Thoracic aorta (tissue), 2 donors: Measurements from ENCODE around the gene MYLIP. TPM values are rescaled to one million over a fixed set of nuclear protein-coding genes. Genes with fewer than 3 reads are reported as not detected.

Source experiments
- ATAC-seq: fragments of 150-250 bp; one replicate; pipeline ENCODE4 v1.8.0; 2017; ENCODE audit warnings: low read depth; ENCODE audit not compliant: insufficient number of reproducible peaks, low FRiP score
- DNase-seq: peaks from one replicate; pipeline ENCODE4 v3.0.0-alpha.2; 2020; ENCODE audit warnings: low spot score
- H3K27ac ChIP-seq, 2 donors: fragments of 200-600 bp; sonication (generic); 1 replicate in 1 of 2; 2 replicates in 1 of 2; pipeline ENCODE4 v1.5.1; 2016; ENCODE audit warnings: mild to moderate bottlenecking in 2 of 2, moderate library complexity in 2 of 2
- H3K27me3 ChIP-seq: fragments of 200-600 bp; sonication (generic); replicated peaks from 2 replicates; pipeline ENCODE4 v1.6.0; 2016; ENCODE audit warnings: mild to moderate bottlenecking; ENCODE audit not compliant: insufficient read depth
- H3K36me3 ChIP-seq: fragments of 200-600 bp; sonication (generic); one replicate; pipeline ENCODE4 v1.5.1; 2016
- H3K4me1 ChIP-seq, 2 donors: fragments of 200-600 bp; sonication (generic); 1 replicate in 1 of 2; 2 replicates in 1 of 2; pipeline versions ENCODE4 v1.5.1 to v1.6.0; 2016; ENCODE audit warnings: low read depth in 2 of 2, mild to moderate bottlenecking in 1 of 2; ENCODE audit not compliant: control insufficient read depth in 1 of 2
- H3K4me3 ChIP-seq: fragments of 200-600 bp; sonication (generic); 2 replicates; pipeline ENCODE4 v1.5.1; 2016; ENCODE audit warnings: mild to moderate bottlenecking
- H3K9me3 ChIP-seq: fragments of 200-600 bp; sonication (generic); 2 replicates; pipeline ENCODE4 v1.5.1; 2016
- CTCF ChIP-seq: fragments of 200-600 bp; sonication (generic); IDR thresholded peaks from one replicate; pipeline ENCODE4 v1.5.1; 2019; ENCODE audit warnings: antibody characterized with exemption
- total RNA-seq, 2 donors: library from RNA; depleted of rRNA; stranded (reverse); fragments of >200 nt; gene quantifications; one replicate each; pipeline versions ENCODE4 v1.1.0 to v1.2.3, GENCODE V29; 2016

MYLIP gene
- total RNA-seq, 2 donors from 2014 or later, result 90.4 to 97.2 TPM

- Histone ChIP-seq H3K27me3 (no peaks in the 10 kb centered on the region), H3K4me3 (no peak overlapping the region), H3K9me3 (no peaks in the 10 kb centered on the region), H3K27ac (no peak overlapping the region), H3K36me3 (no peaks in the 10 kb centered on the region), H3K4me1 (no peaks in the 10 kb centered on the region)
- ATAC-seq, result no peak
- DNase-seq, result no peak
- TF ChIP-seq CTCF, result no peak
These were observed 41.9 kb upstream of the MYLIP start for GRCh38 chr6:16086965-16087364.

- H3K27ac ChIP-seq, result no peak overlapping the region
- no peaks in the 10 kb centered on the region for H3K4me1 ChIP-seq
- no peaks in the 10 kb centered on the region for H3K27me3 ChIP-seq
- no peak for DNase-seq
- H3K36me3 ChIP-seq, result no peaks in the 10 kb centered on the region
- no peak for ATAC-seq
- H3K9me3 ChIP-seq, result no peaks in the 10 kb centered on the region
- H3K4me3 ChIP-seq, result no peak overlapping the region
- no peak for TF ChIP-seq CTCF
These were observed 41.5 kb upstream of the MYLIP start for GRCh38 chr6:16087386-16087785.

- Histone ChIP-seq H3K36me3 (no peaks in the 10 kb centered on the region), H3K27me3 (no peaks in the 10 kb centered on the region), H3K9me3 (no peaks in the 10 kb centered on the region), H3K4me1 (no peaks in the 10 kb centered on the region), H3K4me3 (no peak overlapping the region), H3K27ac (no peak overlapping the region)
- ATAC-seq (no peak), DNase-seq (no peak)
- no peak for TF ChIP-seq CTCF
These were observed 40.5 kb upstream of the MYLIP start for GRCh38 chr6:16088409-16088808.

- no peak for TF ChIP-seq CTCF
- no peaks in the 10 kb centered on the region for H3K9me3 ChIP-seq
- no peak overlapping the region for H3K27ac ChIP-seq
- ATAC-seq (no peak), DNase-seq (no peak)
- no peaks in the 10 kb centered on the region for H3K27me3 ChIP-seq
- no peaks in the 10 kb centered on the region for H3K4me1 ChIP-seq
- H3K4me3 ChIP-seq, result no peak overlapping the region
- no peaks in the 10 kb centered on the region for H3K36me3 ChIP-seq
These were observed 39.4 kb upstream of the MYLIP start for GRCh38 chr6:16089232-16090062.

GRCh38 chr6:16090452-16090851 lies 38.4 kb upstream of the MYLIP start:
- no peak for TF ChIP-seq CTCF
- Histone ChIP-seq H3K36me3 (no peaks in the 10 kb centered on the region), H3K27ac (no peak overlapping the region), H3K9me3 (no peaks in the 10 kb centered on the region), H3K4me1 (no peaks in the 10 kb centered on the region), H3K27me3 (no peaks in the 10 kb centered on the region), H3K4me3 (no peak overlapping the region)
- ATAC-seq (no peak), DNase-seq (no peak)
